ENCODE measurements around the gene VEZT.

DNA sequence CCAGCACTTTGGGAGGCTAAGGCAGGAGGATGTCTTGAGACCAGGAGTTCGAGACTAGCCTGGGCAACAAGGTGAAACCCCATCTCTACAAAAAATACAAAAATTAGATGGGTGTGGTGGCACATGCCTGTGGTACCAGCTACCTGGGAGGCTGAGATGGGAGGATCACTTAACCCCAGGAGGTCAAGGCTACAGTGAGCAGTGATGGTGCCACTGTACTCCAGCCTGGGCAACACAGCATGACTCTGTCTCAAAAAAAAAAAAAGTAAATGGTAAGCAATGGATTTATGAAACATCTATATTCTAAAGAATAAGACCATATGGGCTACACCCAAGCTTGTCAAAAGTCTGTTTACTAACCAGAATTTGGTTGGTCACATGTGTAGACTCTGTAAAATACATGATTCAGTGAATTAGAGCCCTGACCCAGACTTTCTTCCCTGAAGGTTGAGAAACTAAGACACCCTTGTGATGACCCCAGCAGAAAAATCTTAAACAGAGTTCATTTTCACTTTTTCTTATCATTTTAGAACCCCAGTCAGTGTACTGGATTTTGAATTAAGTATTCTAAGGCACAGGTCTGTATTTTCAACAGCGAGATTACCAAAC, 12.5 kb upstream of the VEZT start:
- TF ChIP-seq, protein P1, sequence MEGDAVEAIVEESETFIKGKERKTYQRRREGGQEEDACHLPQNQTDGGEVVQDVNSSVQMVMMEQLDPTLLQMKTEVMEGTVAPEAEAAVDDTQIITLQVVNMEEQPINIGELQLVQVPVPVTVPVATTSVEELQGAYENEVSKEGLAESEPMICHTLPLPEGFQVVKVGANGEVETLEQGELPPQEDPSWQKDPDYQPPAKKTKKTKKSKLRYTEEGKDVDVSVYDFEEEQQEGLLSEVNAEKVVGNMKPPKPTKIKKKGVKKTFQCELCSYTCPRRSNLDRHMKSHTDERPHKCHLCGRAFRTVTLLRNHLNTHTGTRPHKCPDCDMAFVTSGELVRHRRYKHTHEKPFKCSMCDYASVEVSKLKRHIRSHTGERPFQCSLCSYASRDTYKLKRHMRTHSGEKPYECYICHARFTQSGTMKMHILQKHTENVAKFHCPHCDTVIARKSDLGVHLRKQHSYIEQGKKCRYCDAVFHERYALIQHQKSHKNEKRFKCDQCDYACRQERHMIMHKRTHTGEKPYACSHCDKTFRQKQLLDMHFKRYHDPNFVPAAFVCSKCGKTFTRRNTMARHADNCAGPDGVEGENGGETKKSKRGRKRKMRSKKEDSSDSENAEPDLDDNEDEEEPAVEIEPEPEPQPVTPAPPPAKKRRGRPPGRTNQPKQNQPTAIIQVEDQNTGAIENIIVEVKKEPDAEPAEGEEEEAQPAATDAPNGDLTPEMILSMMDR (conservative IDR thresholded peaks at IDR 0.05), result no peak
- TF ChIP-seq ZFX (IDR thresholded peaks at IDR 0.05), result no peak

Data from C4-2B (cell line).